HCT116 (cell line): ENCODE data around the gene ADAM10.

Source experiments
- ATF3 ChIP-seq: IDR thresholded peaks from 2 replicates; pipeline ENCODE4 v1.6.1; 2012
- CTCF ChIP-seq, 3 experiments: fragments of 200-600 bp in 1 of 3; sonication (generic) in 1 of 3; IDR thresholded peaks in 2 of 3; conservative IDR thresholded peaks in 1 of 3; 2 replicates each; pipeline ENCODE4 v1.5.1; 2012 to 2017; ENCODE audit warnings: low read depth in 2 of 3, low read length in 2 of 3, antibody characterized with exemption in 1 of 3, borderline replicate concordance in 1 of 3, control low read depth in 1 of 3, mild to moderate bottlenecking in 1 of 3, mixed read lengths in 1 of 3, mixed run types in 1 of 3, moderate library complexity in 1 of 3; ENCODE audit not compliant: insufficient read depth in 1 of 3
- FOSL1 ChIP-seq: IDR thresholded peaks from 2 replicates; pipeline ENCODE4 v1.6.1; 2012; ENCODE audit warnings: low read depth
- JUND ChIP-seq: IDR thresholded peaks from 2 replicates; pipeline ENCODE4 v1.6.1; 2012
- TCF7L2 ChIP-seq: IDR thresholded peaks from 2 replicates; pipeline ENCODE4 v1.7.0; 2011; ENCODE audit warnings: borderline replicate concordance, inconsistent platforms; ENCODE audit not compliant: insufficient read depth, insufficient read length; ENCODE audit errors: extremely low read depth
- ZBTB33 ChIP-seq: IDR thresholded peaks from 2 replicates; pipeline ENCODE4 v1.6.1; 2011; ENCODE audit warnings: mild to moderate bottlenecking, low read length, moderate library complexity; ENCODE audit not compliant: insufficient replicate concordance; ENCODE audit errors: extremely low read depth

- TF ChIP-seq CTCF (IDR thresholded peaks at IDR 0.05 in 2 of 3, conservative IDR thresholded peaks at IDR 0.05 in 1 of 3; ENCODE audit: borderline replicate concordance in 1 of 3, insufficient read depth in 1 of 3, low read depth in 2 of 3, low read length in 2 of 3) = no peak
- no peak for TF ChIP-seq ZBTB33
- TF ChIP-seq FOSL1 = no peak
- no peak for TF ChIP-seq ATF3
- TF ChIP-seq JUND = no peak
- no peak for TF ChIP-seq TCF7L2
Observed at GRCh38 chr15:58740436-58740835, 9.1 kb downstream of the ADAM10 start.
